ENCODE measurements around the gene CLEC5A. TPM values are rescaled to one million over a fixed set of nuclear protein-coding genes. Genes with fewer than 3 reads are reported as not detected.

The CLEC5A gene
- total and polyA plus RNA-seq, 2 experiments from 2014 or later, result not detected

DNA sequence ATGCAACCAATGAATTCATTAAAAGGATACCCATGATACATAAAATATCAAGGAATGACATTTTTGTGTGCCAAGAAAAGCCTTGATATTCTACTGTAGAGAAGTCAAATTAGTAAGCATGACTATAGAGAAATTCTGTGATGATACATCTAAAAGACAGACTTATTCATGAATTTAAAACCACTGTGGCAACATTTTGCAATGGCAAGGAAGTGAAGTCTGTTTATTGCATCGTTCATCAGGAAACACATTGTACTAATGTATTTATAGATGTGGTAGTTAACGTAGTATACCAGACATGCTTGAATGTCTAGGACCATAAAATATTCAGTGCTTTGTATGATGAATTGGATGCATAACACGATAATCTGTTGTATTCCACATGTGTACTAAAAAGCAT, 9.3 kb upstream of the CLEC5A start:
- Histone ChIP-seq H3K9me3 (ENCODE audit: low read depth) (no peaks in the 10 kb centered on the region), H3K4me3 (no peak overlapping the region), H3K27ac (no peak overlapping the region), H3K4me1 (ENCODE audit: low read depth) (no peaks in the 10 kb centered on the region), H3K36me3 (no peaks in the 10 kb centered on the region), H3K27me3 (no peaks in the 10 kb centered on the region)
- TF ChIP-seq, protein P1, sequence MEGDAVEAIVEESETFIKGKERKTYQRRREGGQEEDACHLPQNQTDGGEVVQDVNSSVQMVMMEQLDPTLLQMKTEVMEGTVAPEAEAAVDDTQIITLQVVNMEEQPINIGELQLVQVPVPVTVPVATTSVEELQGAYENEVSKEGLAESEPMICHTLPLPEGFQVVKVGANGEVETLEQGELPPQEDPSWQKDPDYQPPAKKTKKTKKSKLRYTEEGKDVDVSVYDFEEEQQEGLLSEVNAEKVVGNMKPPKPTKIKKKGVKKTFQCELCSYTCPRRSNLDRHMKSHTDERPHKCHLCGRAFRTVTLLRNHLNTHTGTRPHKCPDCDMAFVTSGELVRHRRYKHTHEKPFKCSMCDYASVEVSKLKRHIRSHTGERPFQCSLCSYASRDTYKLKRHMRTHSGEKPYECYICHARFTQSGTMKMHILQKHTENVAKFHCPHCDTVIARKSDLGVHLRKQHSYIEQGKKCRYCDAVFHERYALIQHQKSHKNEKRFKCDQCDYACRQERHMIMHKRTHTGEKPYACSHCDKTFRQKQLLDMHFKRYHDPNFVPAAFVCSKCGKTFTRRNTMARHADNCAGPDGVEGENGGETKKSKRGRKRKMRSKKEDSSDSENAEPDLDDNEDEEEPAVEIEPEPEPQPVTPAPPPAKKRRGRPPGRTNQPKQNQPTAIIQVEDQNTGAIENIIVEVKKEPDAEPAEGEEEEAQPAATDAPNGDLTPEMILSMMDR (IDR thresholded peaks at IDR 0.05; ENCODE audit: low read depth, low read length), result no peak
- no peak for DNase-seq (ENCODE audit: low read depth in 1 of 2, low spot score in 1 of 2)

DNA sequence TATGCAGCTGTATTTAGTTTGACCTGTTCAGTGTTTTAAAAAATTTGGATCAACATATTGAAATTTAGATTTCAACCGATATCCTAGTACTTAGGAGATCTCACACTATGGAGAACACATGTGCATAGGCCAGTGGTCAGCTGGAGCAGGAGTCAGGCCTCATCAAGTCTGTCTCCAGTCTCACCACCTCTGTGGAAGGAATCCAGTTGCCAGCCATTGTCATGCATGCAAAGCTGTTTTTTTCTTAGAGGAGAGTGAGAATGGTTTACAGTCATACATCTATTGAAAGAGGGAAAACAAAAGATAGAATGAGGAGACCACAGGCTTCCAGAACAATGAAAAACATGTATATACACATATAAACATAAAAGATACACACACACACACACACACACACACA, 7.6 kb upstream of the CLEC5A start:
- Histone ChIP-seq H3K27ac (no peak overlapping the region), H3K4me1 (ENCODE audit: low read depth) (no peaks in the 10 kb centered on the region), H3K9me3 (ENCODE audit: low read depth) (no peaks in the 10 kb centered on the region), H3K36me3 (no peaks in the 10 kb centered on the region), H3K27me3 (no peaks in the 10 kb centered on the region), H3K4me3 (no peak overlapping the region)
- no peak for DNase-seq (ENCODE audit: low read depth in 1 of 2, low spot score in 1 of 2)
- TF ChIP-seq, protein P1 (IDR thresholded peaks at IDR 0.05; ENCODE audit: low read depth, low read length), result no peak

DNA sequence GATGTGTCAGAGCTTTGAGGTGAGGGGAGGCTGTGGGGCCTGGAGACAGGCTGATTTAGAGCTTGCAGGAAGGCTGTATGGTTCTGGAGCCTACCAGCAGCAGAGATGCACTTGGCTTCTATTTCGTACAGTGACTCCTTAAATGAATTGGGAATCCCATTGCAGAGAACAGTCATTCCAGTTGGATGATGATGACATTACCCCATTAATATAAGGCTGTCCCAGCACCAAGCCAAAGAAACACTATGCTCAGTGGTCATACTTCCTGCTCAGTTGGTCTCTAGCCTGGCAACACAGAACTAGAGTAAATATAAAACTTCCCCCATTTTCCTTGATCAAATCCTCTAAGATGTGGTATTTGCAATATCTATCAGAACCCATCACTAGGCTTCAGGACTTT, 5.7 kb upstream of the CLEC5A start:
- Histone ChIP-seq H3K9me3 (ENCODE audit: low read depth) (no peaks in the 10 kb centered on the region), H3K27ac (no peak overlapping the region), H3K36me3 (no peaks in the 10 kb centered on the region), H3K4me1 (ENCODE audit: low read depth) (no peaks in the 10 kb centered on the region), H3K27me3 (no peaks in the 10 kb centered on the region), H3K4me3 (no peak overlapping the region)
- TF ChIP-seq, protein P1 (IDR thresholded peaks at IDR 0.05; ENCODE audit: low read depth, low read length), result no peak
- no peak for DNase-seq (ENCODE audit: low read depth in 1 of 2, low spot score in 1 of 2)

DNA sequence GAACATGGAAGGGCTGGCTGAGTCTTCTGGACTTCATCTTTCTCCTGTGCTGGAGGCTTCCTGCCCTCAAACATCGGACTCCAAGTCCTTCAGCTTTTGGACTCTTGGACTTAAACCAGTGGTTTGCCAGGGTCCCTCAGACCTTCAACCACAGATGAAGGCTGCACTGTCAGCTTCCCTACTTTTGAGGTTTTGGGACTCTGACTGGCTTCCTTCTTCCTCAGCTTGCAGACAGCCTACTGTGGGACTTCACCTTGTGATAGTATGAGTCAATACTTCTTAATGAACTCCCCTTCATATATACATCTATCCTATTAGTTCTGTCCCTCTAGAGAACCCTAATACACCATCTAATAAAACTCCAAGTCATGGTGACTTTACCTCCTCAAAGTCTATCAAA, 4.0 kb upstream of the CLEC5A start:
- DNase-seq (ENCODE audit: low read depth in 1 of 2, low spot score in 1 of 2), result no peak
- no peaks in the 10 kb centered on the region for H3K4me1 ChIP-seq (ENCODE audit: low read depth)

DNA sequence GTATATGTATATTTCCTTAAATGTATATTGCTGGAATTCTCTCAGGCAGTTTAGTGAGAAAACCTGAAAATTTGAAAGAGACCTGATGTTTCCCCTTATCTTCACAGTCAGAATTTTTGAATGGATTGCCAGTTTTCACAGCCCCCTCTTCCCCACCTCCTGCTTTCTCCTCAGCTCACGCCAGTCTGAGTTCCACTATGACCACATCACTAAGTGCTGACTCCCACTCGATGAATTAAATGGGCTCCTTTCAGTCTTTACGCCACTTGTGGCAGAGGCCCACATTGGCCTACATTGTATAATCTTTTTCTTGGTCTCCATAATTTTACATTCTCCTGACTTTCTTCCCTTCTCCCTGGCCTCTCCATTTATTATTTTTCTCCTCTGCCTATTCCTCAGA, 3.1 kb upstream of the CLEC5A start:
- TF ChIP-seq, protein P1 (IDR thresholded peaks at IDR 0.05; ENCODE audit: low read depth, low read length), result no peak
- H3K9me3 ChIP-seq (ENCODE audit: low read depth), result no peaks in the 10 kb centered on the region
- no peak overlapping the region for H3K4me3 ChIP-seq
- no peaks in the 10 kb centered on the region for H3K27me3 ChIP-seq
- no peak for DNase-seq (ENCODE audit: low read depth in 1 of 2, low spot score in 1 of 2)
- H3K36me3 ChIP-seq, result no peaks in the 10 kb centered on the region
- no peak overlapping the region for H3K27ac ChIP-seq
- no peaks in the 10 kb centered on the region for H3K4me1 ChIP-seq (ENCODE audit: low read depth)

More for the DNA sequence above, 4.0 kb upstream of the CLEC5A start:
- TF ChIP-seq, protein P1 (IDR thresholded peaks at IDR 0.05; ENCODE audit: low read depth, low read length), result no peak
- no peaks in the 10 kb centered on the region for H3K36me3 ChIP-seq
- H3K27ac ChIP-seq, result no peak overlapping the region
- no peaks in the 10 kb centered on the region for H3K9me3 ChIP-seq (ENCODE audit: low read depth)
- no peaks in the 10 kb centered on the region for H3K27me3 ChIP-seq
- no peak overlapping the region for H3K4me3 ChIP-seq

DNA sequence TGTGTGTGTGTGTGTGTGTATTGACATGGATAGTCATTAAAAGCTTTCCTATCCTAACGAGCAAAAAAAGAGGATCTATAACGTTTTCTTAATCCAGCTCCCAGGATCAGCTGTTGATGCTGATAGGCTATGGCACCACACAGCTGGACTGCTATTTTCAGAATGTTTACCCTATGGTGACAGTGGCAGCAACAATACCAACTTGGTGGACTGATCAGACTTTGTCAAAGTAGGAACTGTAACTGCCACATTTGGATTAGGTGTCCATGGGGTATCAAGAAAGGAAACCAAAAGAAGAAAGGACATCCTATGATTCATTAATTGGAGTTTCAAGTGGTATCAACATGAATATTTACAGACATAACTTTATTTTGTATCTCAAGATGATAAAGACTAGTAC, 2.7 kb upstream of the CLEC5A start:
- Histone ChIP-seq H3K4me3 (no peak overlapping the region), H3K9me3 (ENCODE audit: low read depth) (no peaks in the 10 kb centered on the region), H3K4me1 (ENCODE audit: low read depth) (no peaks in the 10 kb centered on the region), H3K27ac (no peak overlapping the region), H3K36me3 (no peaks in the 10 kb centered on the region), H3K27me3 (no peaks in the 10 kb centered on the region)
- TF ChIP-seq, protein P1 (IDR thresholded peaks at IDR 0.05; ENCODE audit: low read depth, low read length), result no peak
- DNase-seq (ENCODE audit: low read depth in 1 of 2, low spot score in 1 of 2), result no peak
